Posterior cingulate gyrus (tissue), 11 donors: Measurements from ENCODE around the gene CHI3L1.

Source experiments
- DNase-seq, 10 donors: peaks; one replicate each; pipeline versions ENCODE4 v3.0.0 to v3.0.0-alpha.2; 2020 to 2021; ENCODE audit warnings: mixed read lengths in 3 of 10
- intact Hi-C: fragments of 100-400 bp; cut with DNase I; formaldehyde crosslinking; loops from one replicate; pipeline ENCODE4 v1.15.1; 2023

CHI3L1 gene

DNA sequence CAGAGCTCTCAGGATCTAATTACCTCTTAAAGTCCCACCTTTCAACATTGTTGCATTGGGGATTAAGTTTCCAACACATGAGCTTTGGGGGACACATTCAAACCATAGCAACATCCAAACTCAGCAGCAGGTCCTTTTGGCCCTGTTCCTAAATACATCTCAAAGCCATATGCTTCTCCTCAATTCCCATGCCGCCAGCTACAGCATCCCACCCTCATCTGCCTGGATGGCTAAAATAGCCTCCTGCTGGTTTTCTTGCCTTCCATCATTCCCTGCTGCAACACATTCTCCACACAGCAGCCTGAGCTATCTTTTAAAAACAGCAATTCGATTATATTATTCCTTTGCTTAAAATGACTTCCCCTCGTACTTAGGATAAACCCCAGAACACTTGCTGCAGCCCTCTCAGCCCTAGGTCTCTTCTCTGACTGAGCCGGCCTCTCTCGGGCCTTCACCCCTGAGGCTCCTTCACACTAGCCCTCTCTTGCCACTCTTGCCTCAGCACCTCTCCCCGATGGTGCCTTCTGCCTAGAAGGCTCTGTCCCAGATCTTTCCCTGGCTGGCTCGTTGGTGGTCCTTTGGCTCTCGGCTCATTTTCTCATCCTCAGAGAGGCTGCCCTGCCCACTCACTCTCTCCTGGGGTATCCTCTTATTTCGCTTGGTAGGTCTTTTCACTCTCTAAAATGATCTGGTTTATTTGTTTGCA, 27.4 kb downstream of the CHI3L1 start:
- peak in 2 of 10 donors; percentile 71 to 73 for DNase-seq
- intact Hi-C loops, result no loop called here

GRCh38 chr1:203158423-203158822, 28.1 kb downstream of the CHI3L1 start:
- intact Hi-C loops, result no loop called here
- no peak for DNase-seq

DNA sequence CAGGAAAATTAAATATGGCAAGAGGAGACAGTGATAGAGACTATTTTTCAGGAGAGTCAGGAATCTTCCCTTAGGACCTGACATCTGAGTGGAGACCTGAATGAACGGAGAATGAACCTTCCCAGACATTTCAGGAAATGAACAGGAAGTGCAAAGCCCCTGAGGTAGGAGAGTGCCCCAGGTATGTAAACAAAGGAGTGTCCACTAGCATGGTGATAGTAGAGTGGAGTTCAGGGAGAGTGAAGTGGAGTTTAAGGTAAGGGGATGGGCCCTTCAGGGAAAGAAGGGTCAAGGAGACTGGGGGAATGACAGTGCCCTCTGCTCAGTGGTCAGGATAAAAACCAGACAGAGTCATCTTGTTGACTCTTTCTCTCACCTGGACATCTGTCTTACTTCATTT, 30.2 kb downstream of the CHI3L1 start:
- intact Hi-C loops, result no loop called here
- DNase-seq, result no peak

DNA sequence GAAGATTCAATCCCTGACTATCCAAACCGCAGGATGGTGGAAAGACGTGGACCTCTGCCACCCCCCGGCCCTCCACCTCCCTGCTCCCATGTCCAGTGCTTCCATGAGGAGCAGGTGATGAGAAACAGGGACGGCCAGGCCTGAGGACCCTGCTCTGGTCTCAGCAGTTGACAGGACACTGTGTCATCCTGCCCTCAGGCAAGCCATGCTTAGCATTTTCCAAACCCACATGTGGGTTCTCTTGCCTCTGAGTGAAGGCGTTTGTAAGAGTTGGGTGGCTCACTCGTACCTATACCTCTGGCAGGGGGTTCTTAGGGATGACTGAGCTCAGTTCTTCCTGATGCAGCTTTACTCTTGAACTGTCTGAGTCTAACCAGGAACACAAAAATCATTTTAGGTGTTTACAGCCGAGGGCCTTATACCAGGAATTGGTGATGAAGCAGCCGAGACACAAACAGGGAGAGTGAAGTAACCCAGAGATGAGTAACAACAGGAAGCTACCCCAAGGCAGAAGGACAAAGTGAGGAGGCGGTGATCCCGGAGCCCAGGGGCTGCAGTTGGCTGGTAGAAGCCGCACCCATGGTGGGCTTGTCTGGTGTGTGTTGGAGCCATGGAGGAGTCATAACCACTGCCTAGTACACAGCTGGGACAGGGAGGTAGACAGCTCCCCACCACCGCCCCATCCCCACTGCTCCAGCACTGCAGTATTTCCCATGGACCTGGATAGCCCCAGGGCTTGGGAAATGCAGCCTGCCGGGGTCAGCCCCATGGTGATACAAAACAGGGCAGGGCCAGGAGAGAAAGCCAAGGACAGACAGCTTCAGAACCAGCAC, 32.3 kb downstream of the CHI3L1 start:
- peak in 3 of 10 donors; percentile 49 to 72 (median 70) for DNase-seq
- intact Hi-C loops, result no loop called here

DNA sequence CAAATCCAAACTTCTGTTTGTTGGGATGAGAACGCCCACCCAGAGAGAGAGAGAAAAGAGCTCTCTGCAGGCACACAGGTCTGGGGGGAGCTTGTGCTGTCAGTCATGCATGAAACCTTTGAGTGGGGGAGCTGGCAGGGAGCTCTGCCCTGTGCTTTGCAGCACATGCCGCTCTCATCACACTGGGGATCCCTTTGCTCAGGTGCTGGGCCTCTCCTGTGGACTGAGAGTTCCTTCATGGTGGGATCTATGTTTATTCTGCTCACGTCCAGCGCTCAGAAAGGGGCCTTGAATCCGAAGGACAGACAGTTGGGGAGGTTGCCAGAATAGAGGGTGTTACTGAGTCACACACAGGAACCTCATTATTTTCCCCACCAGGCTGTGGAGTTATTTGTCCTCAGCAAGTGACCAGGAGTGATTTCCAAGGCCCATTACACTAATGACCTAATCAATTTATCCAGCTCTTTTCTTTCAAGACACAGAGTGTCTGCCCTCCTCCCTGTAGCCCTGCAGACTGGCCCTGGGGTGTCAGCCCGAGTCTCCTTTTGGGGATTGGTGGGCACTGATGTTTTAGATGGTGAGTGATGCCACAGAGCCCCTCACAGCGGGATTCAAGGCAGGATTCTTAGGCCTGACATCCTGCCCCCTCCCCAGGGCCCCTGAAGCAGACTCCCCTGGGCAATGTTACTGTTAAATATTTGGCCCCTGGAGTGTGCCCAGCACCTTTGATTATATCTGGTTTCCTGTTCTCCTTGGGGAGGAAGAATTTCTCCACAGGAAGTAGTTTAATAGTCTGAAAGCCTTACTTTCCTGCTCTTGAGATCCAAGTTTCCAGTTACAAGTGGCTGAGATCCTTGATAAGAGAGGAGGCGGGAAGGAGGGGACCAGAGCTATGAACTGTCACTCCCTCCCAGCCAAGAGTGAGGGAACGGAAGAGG, 33.2 kb downstream of the CHI3L1 start:
- peak in 3 of 10 donors; percentile 49 to 71 (median 55) for DNase-seq
- intact Hi-C loops, result no loop called here

DNA sequence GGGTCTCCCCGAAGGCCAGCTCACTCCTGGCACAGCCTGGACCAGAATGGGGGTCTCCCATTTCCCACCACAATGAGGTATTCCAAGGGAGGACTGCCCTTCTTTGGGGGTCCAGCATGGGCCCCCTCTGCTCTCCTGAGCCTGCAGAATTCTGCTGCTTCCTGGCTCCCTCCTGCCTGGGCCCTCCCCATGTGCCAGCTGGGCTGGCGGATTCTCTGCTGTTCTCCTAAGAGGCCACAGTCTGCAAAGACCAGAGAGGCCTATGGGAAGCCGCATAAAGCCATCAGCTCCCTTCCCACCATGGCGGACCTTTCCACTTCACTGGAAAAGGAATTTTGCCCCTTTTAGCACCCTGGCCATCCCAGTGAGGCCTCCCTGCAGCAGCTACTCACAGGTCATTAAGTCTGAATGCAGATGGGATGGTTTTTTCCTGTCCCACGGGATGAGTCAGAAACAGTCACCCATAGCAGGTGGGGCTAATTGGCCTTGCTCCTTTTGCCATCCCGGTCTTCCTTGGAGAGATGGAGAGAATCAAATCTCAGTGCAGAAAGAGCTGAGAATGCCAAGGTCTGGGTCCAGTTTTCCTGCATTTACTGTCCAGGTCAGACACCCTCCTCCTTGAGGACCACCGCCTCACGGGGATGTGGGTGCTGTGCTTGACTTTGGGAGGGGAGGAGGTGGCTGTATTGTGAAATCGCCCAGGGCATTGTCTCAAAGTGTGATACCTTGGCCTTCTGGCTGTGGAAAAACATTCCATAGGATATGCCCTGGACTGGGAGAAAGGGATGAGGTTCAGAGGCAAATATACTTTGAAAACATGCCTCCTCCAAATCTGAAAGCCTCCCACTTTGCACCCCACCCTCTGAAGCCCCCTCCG, 34.1 kb downstream of the CHI3L1 start:
- intact Hi-C loops, result no loop called here

DNA sequence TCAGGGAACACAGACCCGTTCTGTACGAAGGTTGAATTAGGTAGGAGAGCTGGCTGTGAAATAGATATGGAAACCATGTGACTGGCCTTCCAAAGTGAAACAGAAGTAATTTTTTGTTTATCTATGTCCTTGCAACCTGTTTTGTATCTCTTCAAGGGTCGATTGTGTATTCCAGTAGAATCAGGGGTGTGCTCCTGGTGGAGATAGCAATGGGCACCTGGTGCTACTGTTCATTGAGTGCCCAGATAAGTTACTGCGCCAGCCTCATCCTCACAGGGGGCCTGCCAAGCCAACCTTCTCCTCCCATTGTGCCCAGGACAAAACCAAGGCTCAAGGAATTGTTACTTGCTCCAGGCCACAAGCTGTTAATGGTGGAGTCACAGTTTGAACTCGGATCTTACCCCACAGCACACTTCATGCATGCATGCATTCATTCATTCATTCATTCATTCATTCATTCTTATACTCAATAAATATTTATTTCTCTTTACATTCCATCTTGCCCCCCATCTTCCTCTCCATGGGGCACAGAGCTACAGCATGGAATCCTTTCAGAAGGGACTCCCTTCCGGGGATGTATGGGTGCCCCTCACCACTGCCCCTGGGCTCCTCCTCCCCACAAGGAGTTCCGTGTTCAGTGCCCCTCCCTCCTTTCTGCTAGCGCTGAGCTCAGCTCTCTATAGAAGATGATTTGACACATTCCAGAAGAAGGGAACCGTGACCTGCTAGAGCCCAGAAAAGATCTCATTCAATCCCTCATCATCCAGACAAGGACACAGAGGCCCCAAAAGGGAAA, 34.9 kb downstream of the CHI3L1 start:
- intact Hi-C loops, result no loop called here
- peak in 2 of 10 donors; percentile 21 to 48 for DNase-seq

More for the DNA sequence above, 34.1 kb downstream of the CHI3L1 start:
- DNase-seq, result peak in 3 of 10 donors; percentile 65 to 88 (median 73)

GRCh38 chr1:203150511-203151297, 35.8 kb downstream of the CHI3L1 start:
- DNase-seq, result peak in 3 of 10 donors; percentile 45 to 64 (median 54)
- intact Hi-C loops, result no loop called here

DNA sequence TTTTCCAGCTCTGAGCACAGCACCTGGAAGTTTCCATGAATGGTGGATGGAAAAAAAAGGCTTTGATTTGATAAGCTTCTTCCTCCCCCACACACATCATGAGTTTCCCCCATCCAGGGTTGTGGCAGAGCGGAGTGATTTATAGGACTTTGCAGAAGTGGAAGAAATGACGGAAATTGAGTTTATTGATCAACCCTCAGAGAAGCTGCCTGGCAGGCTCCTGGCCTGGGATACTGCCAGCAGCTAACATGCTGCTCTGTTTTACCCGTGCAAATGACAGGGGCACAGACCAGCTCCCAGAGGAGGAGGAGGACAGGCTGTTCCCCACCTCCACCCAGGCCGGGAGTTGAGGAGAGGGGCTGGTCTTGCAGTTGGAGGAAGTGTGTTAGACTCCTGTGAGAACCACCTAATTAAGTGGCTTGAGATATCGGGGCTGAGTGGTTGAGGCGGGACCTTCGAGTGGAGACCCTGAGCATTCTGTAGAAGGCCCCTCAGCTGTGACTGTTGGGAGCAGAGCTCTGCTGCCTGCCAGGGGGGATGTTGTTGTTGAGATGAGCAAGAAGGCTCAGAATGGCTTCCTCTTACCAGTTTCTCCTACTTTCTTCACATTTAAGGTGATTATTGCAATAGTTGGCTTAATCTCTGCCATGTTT, 37.2 kb downstream of the CHI3L1 start:
- intact Hi-C loops, result no loop called here

GRCh38 chr1:203148579-203148978, 37.9 kb downstream of the CHI3L1 start:
- peak in 3 of 10 donors; percentile 75 to 89 (median 82) for DNase-seq
- intact Hi-C loops, result no loop called here

More for the DNA sequence above, 37.2 kb downstream of the CHI3L1 start:
- peak in 3 of 10 donors; percentile 54 to 77 (median 69) for DNase-seq

- intact Hi-C loops, result no loop called here
- DNase-seq, result peak in 3 of 10 donors; percentile 41 to 75 (median 59)
Measured at GRCh38 chr1:203148127-203148526, 38.4 kb downstream of the CHI3L1 start.

DNA sequence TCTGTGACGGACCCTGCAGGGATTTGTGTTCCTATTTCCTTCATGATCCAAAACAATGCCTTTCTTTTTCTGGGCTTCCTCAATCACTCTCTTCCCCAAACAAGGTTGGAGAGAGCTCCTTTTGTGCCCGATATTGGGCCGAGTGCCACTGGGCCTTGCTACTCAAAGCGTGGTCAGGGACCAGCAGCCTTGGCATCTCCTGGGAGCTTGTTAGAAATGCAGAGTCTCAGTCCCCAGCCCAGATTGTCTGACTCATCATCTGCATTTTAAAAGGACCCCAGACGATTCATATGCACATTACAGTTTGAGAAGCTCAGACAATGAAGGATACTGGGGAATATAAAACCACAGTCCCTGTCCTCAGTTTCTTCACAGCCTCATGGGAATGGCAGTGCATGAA, 39.1 kb downstream of the CHI3L1 start:
- intact Hi-C loops, result no loop called here

DNA sequence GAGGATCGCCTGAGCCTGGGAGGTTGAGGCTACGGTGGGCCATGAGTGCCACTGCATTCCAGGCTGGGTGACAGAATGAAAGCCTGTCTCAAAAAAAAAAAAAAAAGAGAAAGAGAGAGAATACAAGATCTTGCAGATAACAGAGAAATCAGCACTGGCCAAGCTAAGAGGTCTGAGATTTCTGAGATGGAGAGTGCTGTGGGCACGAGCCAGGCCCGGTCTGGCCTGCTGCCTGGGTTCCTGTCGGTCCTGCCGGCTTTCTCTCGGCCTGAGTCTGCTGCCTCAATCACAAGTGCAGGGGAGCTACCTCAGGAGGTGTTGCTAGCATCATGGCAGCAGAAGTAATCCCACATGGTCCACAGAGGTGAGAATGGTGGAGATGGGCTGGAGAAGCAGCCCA, 40.0 kb downstream of the CHI3L1 start:
- intact Hi-C loops, result no loop called here
- peak in 4 of 10 donors; percentile 65 to 91 (median 78) for DNase-seq

More for the DNA sequence above, 39.1 kb downstream of the CHI3L1 start:
- peak in 7 of 10 donors; percentile 50 to 93 (median 76) for DNase-seq

DNA sequence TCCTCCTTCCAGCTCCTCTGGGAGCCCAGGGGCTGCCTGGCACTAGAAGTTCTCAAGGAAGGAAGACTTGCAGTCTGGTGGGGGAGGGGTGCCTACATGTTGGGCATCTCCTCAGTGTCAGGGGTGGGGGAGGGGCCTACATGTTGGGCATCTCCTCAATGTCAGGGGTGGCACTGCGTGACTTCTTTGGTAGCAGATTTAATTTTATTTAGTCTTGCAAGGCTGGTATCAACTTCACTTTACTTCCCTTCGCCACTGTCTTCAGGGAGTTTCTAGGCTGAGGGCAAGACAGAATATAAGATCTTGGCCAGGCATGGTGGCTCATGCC, 40.5 kb downstream of the CHI3L1 start:
- DNase-seq, result peak in 1 of 10 donors; percentile 1
- intact Hi-C loops, result no loop called here

DNA sequence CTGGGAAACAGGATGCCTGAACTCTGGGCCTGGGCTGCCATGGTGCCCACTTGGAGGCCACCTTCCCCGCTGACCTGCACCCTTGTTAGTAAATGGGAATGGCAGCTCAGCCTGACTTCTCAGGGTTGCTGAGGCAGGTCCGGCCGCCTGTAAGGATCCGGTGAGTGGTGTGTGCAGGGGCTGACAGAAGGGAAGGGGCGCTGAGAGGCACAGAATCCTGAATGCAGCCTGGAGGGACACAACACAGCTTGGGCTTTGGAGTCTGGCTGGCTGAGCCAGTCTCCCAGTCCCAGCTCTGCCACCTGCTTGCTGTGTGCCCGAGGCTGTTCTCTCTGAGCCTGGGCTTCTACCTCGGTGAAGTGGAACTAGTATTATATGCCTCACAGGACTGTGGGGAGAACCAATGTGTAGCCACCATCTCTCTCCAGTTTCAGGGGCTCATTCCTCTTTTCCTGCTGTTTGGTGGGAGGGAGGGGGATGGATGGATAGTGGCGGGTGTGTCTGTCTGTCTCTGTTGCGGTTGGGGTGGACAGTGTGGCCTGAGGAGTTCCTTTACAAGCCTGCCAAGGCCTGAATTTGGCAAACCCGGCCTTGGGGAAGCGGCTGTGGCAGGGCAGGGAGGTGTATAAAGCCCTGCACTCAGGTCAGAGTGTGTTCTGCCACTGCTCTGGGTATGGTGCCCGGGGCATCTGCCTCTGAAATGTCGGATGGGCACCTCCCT, 41.0 kb downstream of the CHI3L1 start:
- intact Hi-C loops, result no loop called here
- peak in 3 of 10 donors; percentile 66 to 76 (median 76) for DNase-seq

DNA sequence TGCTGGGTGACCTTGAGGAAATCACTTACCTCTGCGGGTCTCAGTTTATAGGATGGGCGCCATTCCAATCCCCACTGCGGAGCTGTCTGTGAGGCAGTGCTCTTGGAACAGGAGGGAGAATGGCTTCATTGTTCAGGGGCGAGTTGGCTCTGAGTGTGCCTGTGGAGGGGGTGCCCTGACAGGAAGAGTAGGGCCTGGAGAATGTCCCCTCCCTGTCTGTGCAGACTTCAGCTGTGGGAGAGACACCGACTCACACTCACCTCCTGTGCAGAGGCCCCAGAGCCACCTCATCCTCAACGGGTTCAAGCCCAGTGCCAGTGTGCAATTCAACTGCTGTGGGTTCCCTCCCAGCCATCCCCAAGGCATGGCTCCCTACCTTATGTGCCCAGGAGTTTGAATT, 41.8 kb downstream of the CHI3L1 start:
- DNase-seq, result peak; percentile 59 to 96 (median 74)
- intact Hi-C loops, result no loop called here

- intact Hi-C loops, result no loop called here
- DNase-seq, result peak in 3 of 10 donors; percentile 54 to 77 (median 72)
Measured at GRCh38 chr1:203143641-203144040, 42.9 kb downstream of the CHI3L1 start.
